NAMALWA (cell line): ENCODE results near the gene MPRIP.

ENCODE experiments used
- DNase-seq: peaks from one replicate; pipeline ENCODE4 v3.0.0-alpha.2; 2015; ENCODE audit warnings: low spot score

Gene MPRIP

DNA sequence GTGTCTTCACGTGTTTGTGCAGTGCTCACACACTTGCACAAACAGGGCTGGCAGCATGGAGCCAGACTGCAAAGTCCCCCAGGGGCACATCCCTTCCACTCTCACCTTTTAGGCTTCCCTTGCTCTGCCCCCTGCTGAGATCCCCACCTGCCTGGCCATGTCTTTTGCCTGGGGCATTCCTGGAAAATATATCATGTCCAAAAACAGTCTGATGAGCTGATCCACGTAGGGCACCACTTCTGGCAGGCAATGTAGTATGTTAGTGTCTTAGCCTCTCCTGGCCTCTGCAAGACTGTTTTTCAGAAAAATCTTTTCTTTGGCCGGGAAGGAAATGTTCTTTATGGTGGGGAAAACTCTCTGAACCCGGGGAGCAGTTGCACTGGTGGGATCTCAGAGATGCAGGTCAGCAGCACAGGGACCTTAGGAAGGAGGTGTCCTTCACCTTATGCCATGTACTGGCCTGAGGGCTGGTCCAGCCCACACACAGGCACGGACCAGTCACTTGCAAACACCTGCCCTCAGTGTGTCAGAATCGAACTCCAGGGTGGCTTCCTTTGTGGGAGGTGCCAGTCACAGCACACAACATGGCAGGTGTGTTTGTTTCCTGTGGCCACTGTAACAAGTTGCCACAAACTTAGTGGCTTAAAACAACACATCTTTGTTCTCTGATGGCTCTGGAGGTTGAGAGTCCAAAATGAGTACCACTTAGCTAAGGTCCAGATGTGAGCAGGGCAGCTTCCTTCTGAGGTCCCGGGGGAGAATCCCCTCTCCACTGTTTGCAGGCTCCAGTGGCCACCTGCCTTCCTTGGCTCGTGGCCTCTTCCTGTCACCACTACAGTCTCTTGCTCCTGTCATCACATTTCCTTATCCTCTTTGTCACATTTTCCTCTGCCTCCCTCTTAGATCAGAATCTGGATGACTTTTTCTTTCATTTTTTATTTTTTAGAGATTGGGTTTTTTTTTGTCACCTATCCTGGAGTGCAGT is 46.6 kb downstream of the MPRIP start:
- DNase-seq = peak; percentile 1

- DNase-seq = no peak
Measured at GRCh38 chr17:17089796-17090641, 47.8 kb downstream of the MPRIP start.

- no peak for DNase-seq
Measured at GRCh38 chr17:17090642-17091103, 48.4 kb downstream of the MPRIP start.

DNA sequence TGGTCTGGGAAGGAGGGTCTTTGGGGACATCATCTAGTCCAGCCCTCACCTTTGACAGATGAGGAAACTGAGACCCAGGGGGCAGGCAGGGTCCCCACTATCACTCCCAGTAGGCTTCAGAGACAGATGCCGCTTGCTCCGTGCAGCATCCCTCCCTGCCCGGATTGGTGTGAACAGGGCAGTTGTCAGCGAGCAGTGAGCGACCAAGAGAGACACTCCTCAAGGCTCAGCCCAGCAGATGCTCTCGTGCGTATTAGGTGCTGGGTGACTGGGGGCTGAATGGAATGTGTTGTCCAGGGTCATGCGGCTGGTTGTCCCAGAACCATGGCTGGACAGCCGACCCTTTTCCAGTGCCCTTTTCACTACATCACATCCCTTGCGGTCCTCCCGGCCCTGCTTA is 49.0 kb downstream of the MPRIP start:
- DNase-seq = no peak

GRCh38 chr17:17091856-17092756 is 49.8 kb downstream of the MPRIP start:
- no peak for DNase-seq

DNA sequence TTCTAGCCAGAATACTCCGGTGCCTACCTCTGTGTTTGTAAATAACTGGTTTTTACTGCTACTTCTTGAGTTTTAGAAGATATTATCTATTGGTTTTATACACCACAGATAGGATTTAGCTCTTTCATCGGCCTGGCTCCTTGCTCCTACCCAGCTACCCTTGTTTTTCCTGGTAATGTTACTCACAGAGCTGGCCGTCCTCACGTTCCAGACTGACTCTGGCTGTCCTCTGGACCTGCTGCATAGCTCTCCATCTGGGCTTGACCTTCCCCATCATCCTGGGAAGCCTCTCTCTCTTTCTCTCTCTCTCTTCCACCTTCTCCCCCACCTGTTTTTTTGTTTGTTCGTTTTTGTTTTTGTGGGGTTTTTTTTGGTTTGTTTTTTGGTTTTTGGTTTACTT is 51.5 kb downstream of the MPRIP start:
- no peak for DNase-seq

GRCh38 chr17:17096438-17097178 is 54.4 kb downstream of the MPRIP start:
- no peak for DNase-seq

DNA sequence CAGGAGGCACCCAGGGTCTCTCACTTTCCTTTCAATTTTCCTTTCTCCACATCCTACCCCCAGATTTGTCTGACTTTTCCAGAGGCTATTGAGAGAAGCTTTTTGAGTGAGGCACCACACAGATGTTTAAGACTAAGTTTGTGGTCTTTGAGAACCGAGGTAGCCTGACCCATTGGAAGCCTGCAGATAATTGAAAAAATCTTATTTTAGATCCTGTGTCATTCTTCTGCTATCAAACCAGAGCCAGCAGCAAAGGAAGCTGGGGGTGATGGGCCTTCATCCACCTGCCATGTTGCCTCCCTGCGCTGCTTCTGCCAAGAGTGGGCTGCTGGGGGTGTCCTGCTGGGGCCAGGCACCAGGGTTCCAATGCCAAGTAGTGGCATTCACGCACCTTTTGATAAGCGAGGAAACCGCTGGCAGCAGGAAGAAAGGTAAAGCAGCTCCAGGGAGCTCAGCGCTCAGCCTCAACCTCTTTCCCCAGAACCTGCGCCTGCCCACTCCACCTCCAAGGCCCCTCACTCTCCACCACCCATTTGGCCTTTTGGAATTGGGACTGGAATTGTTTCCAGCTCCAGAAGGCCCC is 55.6 kb downstream of the MPRIP start:
- no peak for DNase-seq

DNA sequence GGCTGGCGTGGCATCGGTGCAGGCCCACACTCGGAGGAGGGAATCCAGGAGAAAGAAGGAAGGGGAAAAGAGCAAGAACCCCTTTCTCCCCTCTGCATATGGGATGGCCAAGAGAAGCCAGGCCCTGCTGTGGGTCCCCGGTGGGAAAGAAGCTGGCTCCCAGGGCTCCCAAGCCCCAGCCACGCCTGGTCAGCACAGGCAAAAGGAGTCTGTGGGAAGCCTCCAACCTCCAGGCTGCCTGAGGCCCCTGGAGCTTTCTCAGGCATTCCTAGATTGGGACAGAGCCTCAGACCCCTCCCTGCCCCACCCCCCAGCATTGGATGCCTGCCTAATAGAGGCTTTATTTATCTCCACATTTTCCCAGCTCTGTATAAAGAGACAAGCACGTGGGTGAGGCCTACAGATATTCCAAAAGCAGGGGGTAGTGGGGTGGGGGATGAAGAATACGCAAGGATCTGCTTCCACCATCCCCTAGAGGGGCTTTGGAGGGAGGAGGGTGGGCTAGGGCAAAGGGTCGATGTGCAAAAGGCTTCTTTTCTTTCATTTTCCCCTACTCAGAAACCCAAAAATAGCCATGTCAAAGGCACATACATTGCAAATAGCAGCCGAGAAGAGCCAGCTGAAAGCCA is 56.4 kb downstream of the MPRIP start:
- DNase-seq = no peak

DNA sequence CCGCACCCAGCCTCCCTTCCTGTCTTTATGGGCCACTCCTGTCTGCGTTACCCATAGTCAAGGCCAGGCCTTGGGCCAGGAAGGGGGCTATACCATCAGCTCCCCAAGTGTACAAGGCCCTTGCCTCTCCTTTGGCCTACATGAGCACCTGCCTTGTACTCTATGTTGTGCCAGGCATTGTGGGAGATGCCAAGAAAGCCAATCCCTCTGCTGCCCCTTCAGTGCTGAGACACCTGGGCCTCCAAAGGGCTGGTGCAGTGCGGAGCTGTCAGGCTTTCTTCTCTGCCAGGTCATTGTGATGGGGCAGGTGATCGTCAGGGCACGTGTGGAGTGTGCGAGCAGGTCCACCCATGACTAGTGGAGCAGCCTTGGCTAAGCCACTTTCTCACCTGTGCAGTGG is 59.9 kb downstream of the MPRIP start:
- no peak for DNase-seq

DNA sequence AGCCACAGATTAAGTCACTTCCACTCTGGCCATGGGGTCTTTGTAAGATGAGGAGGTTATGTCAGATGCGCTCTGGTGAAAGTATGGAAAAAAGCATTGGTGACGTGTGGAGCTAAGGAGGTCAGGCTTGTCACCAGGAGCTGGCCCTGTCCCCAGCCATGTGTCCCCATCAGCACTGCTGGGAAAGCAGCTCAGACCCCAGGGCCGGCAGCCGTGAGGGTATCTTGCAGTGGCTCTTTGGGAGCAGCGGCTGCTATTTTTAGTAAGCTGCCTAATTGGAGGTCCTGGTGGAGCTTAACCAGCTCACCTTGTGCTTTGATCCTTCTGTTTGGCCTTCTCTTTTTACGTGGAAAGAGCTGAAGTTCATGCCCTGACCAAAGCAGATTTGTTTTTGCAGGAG is 60.9 kb downstream of the MPRIP start:
- no peak for DNase-seq

DNA sequence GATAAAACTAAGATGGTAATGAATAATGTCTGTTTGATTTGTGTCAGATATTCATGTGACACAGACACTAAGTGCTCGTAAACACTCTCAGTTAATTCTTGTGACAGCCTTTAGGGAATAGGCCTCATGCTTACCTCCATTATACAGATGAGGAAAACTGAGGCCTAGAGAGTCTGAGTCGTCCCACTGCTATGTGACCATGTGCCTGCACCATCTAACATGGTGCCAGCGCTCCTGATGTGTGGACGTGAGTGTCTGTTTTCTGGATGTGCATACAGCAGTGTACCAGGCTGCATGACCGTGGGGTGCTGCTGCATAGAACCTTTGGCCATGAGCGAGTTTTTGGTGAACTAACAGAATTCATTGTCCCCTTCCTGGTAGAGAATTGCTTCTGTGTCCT is 61.8 kb downstream of the MPRIP start:
- DNase-seq = no peak

DNA sequence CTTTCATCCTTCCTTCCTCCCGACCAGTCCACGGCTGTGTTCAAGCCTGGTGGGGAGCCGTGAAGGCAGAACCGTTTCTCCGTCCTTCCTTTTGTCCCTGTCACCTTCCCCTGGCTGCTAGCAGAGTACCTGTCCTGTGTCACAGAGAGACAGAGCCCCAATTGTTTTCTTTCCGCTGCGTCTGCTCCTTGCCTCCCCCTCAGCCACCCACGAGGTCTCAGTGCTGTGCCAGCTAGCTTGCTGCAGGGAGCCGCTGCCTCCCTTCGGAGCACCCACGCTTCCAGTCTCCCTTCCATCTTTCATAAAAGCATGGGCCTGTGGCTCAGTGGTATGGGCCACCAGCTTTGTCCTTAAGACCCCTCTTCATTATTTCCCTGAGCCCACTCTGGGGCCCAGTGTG is 62.2 kb downstream of the MPRIP start:
- no peak for DNase-seq

- no peak for DNase-seq
Measured at GRCh38 chr17:17105976-17106375, 63.7 kb downstream of the MPRIP start.

- no peak for DNase-seq
Measured at GRCh38 chr17:17106756-17107155, 64.5 kb downstream of the MPRIP start.

DNA sequence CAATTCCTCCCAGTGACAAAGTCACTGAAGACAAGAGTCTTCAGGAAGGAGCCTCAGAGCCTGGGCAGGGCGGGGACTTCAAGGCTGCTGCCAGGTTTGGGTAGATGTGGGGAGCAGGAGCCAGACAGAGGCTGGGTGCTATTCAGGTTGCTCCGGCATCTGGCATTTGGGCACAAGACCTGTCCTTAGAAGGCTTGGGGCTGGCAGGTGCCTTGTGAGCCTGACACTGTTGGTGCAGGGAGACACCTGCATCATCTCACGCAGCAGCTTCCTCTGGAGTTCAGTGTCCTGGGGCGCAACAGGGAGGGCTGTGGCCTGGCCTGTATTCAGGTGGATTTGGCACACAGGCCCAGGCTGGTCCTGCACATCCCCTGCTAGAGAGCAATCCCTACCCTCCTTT is 65.0 kb downstream of the MPRIP start:
- no peak for DNase-seq

DNA sequence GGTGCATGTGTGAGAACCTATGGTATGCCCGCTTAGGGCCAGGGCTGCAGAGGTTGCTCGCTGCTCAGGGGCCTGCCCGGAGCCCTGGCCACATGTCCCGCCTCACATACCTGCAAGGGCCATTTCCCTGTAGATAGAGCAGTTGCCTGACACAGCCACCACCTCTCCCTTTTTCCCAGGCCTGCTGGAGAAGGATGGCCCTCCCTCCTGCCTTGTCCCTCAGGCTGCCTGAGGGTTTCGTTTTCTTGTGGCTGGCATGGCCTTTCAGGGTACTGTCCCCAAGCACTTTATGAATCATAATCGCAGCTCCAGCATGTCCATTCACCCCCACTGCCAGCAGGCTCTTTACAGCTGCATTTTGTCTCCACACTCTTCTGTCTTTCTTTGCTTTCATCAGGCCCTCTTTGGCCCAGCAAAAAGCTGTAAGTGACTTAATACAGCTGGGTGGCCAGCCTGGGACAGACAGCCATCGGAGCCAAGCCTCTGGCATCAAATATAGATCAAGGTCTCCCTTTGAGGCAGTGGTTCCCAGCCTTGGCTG is 65.7 kb downstream of the MPRIP start:
- no peak for DNase-seq

- DNase-seq = no peak
Measured at GRCh38 chr17:17108451-17109049, 66.3 kb downstream of the MPRIP start.

DNA sequence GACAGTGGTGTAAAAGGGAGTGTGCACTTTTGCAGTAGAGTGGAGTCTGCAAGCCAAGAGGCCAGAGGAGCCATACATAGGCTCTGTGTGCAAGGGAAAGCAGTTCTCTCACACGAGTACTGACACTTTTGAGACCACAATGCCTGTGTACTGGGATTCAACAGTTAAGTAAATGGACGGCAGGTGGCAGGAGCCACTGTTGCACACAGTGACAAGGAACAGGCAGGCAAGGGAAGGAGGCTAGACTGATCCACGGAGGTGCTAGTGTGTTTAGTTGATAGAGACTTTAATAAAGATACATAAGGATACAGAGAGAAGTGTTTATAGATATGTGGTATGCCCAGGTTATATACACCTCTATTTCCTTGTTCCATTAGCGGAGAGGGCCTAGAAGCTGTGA is 67.0 kb downstream of the MPRIP start:
- no peak for DNase-seq

- DNase-seq = no peak
Measured at GRCh38 chr17:17109907-17110306, 67.7 kb downstream of the MPRIP start.
